M059J (cell line): ENCODE data around the gene INF2. TPM values are rescaled to one million over a fixed set of nuclear protein-coding genes. Genes with fewer than 3 reads are reported as not detected.
"Not testable (repeated sequence)": the region's sequence is repeated elsewhere in the genome, so short reads cannot be mapped to it uniquely, and the experiment has no call there.

Experiments used
- DNase-seq: peaks from one replicate; pipeline ENCODE4 v3.0.0-alpha.2; 2012; ENCODE audit warnings: low read depth
- total RNA-seq: library from RNA; depleted of rRNA; stranded (reverse); fragments of >200 nt; shearing (Covaris generic); gene quantifications from 2 replicates; pipeline ENCODE4 v1.2.3, GENCODE V29; 2014; rRNA removed

Gene INF2
- total RNA-seq, result 24.8 and 25.6 TPM in 2 replicates

GRCh38 chr14:104689109-104689880, at the start of gene INF2:
INF2 (plus strand) TSS chr14:104689618; CDS start chr14:104701366, 11,748 bp downstream.
- peak; percentile 58 for DNase-seq

DNA sequence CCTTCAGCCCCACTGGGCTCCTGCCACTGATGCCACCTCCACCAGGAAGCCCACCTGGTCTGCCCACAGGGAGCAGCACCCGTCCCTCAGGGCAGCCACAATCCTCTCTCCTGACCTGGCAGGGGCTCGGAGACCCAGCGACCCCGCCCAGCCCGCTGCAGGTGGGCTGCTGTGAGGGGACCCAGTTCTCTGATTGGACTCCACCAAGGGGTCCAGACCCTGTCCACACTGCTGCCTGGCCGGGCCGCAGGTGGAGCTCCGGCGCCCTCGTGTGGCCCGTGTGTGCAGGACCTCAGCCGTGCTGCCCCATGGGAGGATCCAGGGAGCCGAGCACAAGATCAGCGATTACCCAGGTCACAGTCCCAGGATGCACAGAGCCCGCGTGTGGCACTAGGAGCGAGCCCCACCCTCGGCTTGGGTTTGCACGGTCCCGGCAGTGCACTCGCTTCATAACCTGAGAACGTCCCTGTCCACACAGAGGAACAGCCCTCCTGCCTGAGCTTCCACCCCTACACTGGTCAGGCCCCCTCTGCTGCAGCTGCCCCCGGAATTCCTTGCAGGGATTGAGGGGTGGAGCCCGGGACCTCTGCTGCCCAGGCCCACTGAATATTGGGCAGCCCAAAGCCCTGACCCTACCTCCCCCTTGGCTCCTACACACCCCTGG, 49.4 kb upstream of the INF2 start:
- peak; percentile 40 for DNase-seq

- DNase-seq, result no peak
These were observed 48.7 kb upstream of the INF2 start for GRCh38 chr14:104640681-104641080.

DNA sequence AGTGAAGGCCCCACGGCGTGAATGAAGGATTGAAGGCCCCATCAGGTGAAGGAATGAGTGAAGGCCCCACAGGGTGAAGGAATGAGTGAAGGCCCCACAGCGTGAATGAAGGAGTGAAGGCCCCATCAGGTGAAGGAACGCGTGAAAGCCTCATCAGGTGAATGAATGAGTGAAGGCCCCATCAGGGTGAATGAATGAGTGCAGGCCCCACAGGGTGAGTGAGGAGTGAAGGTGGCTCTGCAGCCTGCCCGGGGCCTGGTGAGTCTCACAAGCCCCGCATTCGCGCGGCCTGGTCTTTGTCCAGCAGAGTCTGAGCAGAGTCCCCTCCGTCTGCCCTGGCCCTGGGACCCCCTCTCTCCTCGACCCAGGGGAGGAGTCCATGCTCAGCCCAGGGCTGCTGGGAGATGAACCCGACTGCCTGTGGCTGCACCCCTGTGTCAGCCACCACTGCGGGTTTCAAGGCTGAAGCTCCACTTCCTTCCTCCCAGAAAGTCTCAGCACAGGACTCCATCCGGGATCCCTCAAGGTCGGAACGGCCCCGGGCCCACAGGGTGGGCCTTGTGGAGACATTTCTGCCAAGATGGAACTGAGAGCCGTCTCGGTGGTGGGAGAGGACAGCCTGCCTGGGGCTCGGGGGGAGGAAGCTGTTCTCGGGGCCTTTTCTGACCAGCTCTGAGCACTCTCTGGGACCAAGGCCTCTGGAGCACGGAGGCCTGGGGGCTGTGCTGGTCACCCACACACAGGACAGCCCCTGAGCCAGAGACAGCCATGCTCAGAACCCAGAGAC, 47.5 kb upstream of the INF2 start:
- DNase-seq, result no peak

GRCh38 chr14:104642540-104642868, 46.9 kb upstream of the INF2 start:
- no peak for DNase-seq

- no peak for DNase-seq
These were observed 46.1 kb upstream of the INF2 start for GRCh38 chr14:104643306-104643705.

GRCh38 chr14:104644091-104644635, 45.3 kb upstream of the INF2 start:
- no peak for DNase-seq

GRCh38 chr14:104644656-104645378, 44.6 kb upstream of the INF2 start:
- DNase-seq, result no peak

DNA sequence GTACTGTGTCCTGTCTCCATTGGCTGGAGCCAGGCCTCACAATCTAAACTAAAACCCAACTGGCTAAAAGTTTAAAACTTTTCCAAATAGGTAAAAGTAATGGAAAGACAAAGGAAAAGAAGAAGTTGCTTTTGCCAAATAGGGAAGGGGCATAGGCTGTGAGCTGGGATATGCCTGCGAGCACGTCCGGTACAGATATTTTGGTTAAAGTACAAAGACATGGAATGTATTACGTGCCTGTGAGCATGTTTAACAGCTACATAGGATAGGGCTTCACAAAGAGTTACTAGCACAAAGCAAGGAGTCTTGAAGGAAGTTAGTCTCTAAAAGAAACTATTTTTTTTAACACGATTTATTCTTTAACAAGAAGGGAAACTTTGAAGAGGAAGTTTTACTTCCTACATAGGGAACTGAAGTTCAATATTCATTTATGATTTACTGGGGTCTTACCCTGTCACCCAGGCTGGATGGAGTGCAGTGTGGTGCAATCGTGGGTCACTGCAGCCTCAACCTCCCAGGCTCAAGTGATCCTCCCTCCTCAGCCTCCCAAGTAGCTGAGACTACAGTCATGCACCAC, 41.9 kb upstream of the INF2 start:
- DNase-seq, result no peak

GRCh38 chr14:104650057-104650980, 39.1 kb upstream of the INF2 start:
- DNase-seq, result peak; percentile 15

- DNase-seq, result no peak
These were observed 38.2 kb upstream of the INF2 start for GRCh38 chr14:104650981-104651875.

- DNase-seq, result no peak
These were observed 37.5 kb upstream of the INF2 start for GRCh38 chr14:104651876-104652260.

DNA sequence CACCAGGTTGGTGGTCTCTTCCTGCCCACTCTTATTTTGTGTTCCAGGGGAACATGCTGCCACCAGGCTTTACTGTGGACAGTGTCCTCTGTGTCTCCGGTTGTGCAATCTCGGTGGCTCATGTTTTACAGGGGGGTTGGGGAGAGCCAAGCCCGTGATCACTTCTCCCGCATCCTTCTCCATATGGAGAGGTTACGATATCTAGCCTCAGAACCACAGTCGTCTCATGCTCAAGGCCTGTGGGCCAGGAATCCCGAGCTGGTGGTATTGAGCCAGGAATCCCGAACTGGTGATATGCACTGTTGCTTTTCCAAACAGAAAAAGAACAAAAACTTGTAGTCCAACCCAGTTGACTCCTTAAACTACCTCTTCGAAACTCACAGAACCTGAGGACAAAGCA, 37.0 kb upstream of the INF2 start:
- no peak for DNase-seq

DNA sequence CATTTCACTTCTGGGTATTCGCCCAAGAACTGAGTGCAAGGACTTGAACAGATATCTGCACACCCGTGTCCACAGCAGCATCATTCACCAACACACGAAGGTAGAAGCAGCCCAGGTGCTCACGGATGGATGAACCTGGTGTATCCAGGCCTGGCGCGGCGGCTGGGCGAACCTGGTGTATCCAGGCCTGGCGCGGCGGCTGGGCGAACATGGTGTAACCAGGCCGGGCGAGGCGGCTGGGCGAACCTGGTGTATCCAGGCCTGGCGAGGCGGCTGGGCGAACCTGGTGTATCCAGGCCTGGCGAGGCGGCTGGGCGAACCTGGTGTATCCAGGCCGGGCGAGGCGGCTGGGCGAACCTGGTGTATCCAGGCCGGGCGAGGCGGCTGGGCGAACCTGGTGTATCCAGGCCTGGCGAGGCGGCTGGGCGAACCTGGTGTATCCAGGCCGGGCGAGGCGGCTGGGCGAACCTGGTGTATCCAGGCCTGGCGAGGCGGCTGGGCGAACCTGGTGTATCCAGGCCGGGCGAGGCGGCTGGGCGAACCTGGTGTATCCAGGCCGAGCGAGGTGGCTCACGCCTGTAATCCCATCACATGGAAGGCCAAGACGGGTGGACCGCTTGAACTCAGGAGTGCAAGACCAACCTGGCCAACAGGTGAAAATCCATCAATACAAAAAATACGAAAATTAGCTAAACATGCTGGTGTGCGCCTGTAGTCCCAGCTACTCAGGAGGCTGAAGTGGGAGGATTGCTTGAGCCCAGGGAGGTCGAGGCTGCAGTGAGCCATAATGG, 36.1 kb upstream of the INF2 start:
- DNase-seq, result not testable (repeated sequence)

DNA sequence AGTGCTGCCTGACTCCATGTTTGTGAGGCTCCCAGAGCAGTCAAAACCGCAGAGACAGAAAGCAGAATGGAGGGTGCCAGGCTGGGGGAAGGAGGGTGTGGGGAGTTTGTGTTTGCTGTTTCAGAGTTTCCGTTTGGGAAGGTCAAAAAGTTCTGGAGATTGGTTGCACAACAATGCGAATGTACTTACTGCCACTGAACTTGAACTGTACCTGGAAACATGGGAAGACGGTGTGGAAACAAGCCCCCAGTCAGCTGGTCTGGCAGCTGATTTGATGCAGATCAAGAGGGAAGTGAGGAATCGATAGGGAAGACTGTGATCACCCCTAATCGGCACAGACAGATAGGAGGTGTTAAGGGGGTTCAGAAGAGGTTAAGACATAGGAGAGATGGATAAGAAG, 35.3 kb upstream of the INF2 start:
- DNase-seq, result no peak

GRCh38 chr14:104655128-104655848, 34.1 kb upstream of the INF2 start:
- DNase-seq, result no peak

- DNase-seq, result peak; percentile 16
These were observed 33.3 kb upstream of the INF2 start for GRCh38 chr14:104656014-104656714.
